ENCODE measurements around the gene PARP3. TPM values are rescaled to one million over a fixed set of nuclear protein-coding genes. Genes with fewer than 3 reads are reported as not detected.

Gene PARP3
- total RNA-seq, 3 donors from 2014 or later (not counting 1 experiment from before 2014, with no cell fraction given) = 4.6 to 7.4 (median 5.6) TPM

- no peaks in the 10 kb centered on the region for H3K9me3 ChIP-seq (ENCODE audit: control insufficient read depth, insufficient read depth, low read length)
- peak within 1 kb of the TSS; percentile 47 for H3K4me3 ChIP-seq (ENCODE audit: low read length)
- Mint-ChIP-seq H3K4me1 (peaks cover 0 to 30% of the 10 kb centered on the region in 2 donors), H3K27me3 (ENCODE audit: low read depth in 2 of 2) (peaks cover 0 to 6% of the 10 kb centered on the region in 2 donors), H3K9me3 (no peaks in the 10 kb centered on the region), H3K36me3 (no peaks in the 10 kb centered on the region), H3K4me3 (peak within 1 kb of the TSS; percentile 95), H3K27ac (peak within 1 kb of the TSS in 1 of 2 donors; percentile 85)
- H3K36me3 ChIP-seq (ENCODE audit: control insufficient read depth, insufficient read depth, low read length) = no peaks in the 10 kb centered on the region
- H3K27ac ChIP-seq (ENCODE audit: low read length) = no peak within 1 kb of the TSS
- peaks cover 18% of the 10 kb centered on the region for H3K4me1 ChIP-seq (ENCODE audit: control insufficient read depth, insufficient read depth, low read length)
- DNase-seq (peak in 1 of 2 donors; percentile 62), ATAC-seq (peak; percentile 63 to 77 (median 77))
- peaks cover 3% of the 10 kb centered on the region for H3K27me3 ChIP-seq (ENCODE audit: control insufficient read depth, insufficient read depth, low read length)
- no peak for TF ChIP-seq CTCF (IDR thresholded peaks at IDR 0.05)
- intact Hi-C loops (cut with micrococcal nuclease) = no loop called here
- WGBS (ENCODE audit: insufficient coverage) = under 1% methylated on average over 75 of the region's 90 CpGs
Observed at GRCh38 chr3:51967384-51968169, 25.4 kb downstream of the PARP3 start, which contains the start of gene PCBP4. Gene PCBP4, minus strand, starts transcription at chr3:51967454. Its CDS starts 6,214 bp downstream, at chr3:51961240.

GRCh38 chr3:51968170-51968775 lies 26.1 kb downstream of the PARP3 start:
- peaks cover 3% of the 10 kb centered on the region for H3K27me3 ChIP-seq (ENCODE audit: control insufficient read depth, insufficient read depth, low read length)
- no peaks in the 10 kb centered on the region for H3K36me3 ChIP-seq (ENCODE audit: control insufficient read depth, insufficient read depth, low read length)
- Mint-ChIP-seq H3K27me3 (ENCODE audit: low read depth in 2 of 2) (peaks cover 0 to 6% of the 10 kb centered on the region in 2 donors), H3K36me3 (no peaks in the 10 kb centered on the region), H3K4me3 (peak overlapping the region; percentile 95), H3K9me3 (no peaks in the 10 kb centered on the region), H3K4me1 (peaks cover 0 to 30% of the 10 kb centered on the region in 2 donors), H3K27ac (peak overlapping the region in 1 of 2 donors; percentile 85)
- ATAC-seq = peak in 1 of 3 donors; percentile 21
- H3K4me3 ChIP-seq (ENCODE audit: low read length) = peak overlapping the region; percentile 36
- intact Hi-C loops (cut with micrococcal nuclease) = no loop called here
- 47% methylated on average over 2 of the region's 11 CpGs for WGBS (ENCODE audit: insufficient coverage)
- no peaks in the 10 kb centered on the region for H3K9me3 ChIP-seq (ENCODE audit: control insufficient read depth, insufficient read depth, low read length)
- no peak for TF ChIP-seq CTCF (IDR thresholded peaks at IDR 0.05)
- no peak overlapping the region for H3K27ac ChIP-seq (ENCODE audit: low read length)
- DNase-seq = no peak
- peaks cover 20% of the 10 kb centered on the region for H3K4me1 ChIP-seq (ENCODE audit: control insufficient read depth, insufficient read depth, low read length)

GRCh38 chr3:51968883-51969678 lies 26.9 kb downstream of the PARP3 start:
- no peak for DNase-seq

More at GRCh38 chr3:51968883-51969678, 26.9 kb downstream of the PARP3 start:
- Mint-ChIP-seq H3K27me3 (ENCODE audit: low read depth in 2 of 2) (peaks cover 0 to 6% of the 10 kb centered on the region in 2 donors), H3K27ac (no peak overlapping the region), H3K4me1 (peaks cover 6 to 38% of the 10 kb centered on the region in 2 donors), H3K4me3 (peak overlapping the region; percentile 71), H3K9me3 (no peaks in the 10 kb centered on the region), H3K36me3 (no peaks in the 10 kb centered on the region)
- intact Hi-C loops (cut with micrococcal nuclease) = no loop called here
- no peaks in the 10 kb centered on the region for H3K36me3 ChIP-seq (ENCODE audit: control insufficient read depth, insufficient read depth, low read length)
- no peaks in the 10 kb centered on the region for H3K9me3 ChIP-seq (ENCODE audit: control insufficient read depth, insufficient read depth, low read length)
- no peak for ATAC-seq
- peaks cover 27% of the 10 kb centered on the region for H3K4me1 ChIP-seq (ENCODE audit: control insufficient read depth, insufficient read depth, low read length)
- H3K27ac ChIP-seq (ENCODE audit: low read length) = no peak overlapping the region
- peaks cover 3% of the 10 kb centered on the region for H3K27me3 ChIP-seq (ENCODE audit: control insufficient read depth, insufficient read depth, low read length)
- WGBS (ENCODE audit: insufficient coverage) = 93% methylated on average over 6 of the region's 6 CpGs
- no peak for TF ChIP-seq CTCF (IDR thresholded peaks at IDR 0.05)
- H3K4me3 ChIP-seq (ENCODE audit: low read length) = no peak overlapping the region
